Dendritic cell treated with granulocyte-macrophage colony-stimulating factor and Interleukin-4, amounts not matched to agents 40 ng/mL and 50 ng/mL, for 4 days (primary cell): ENCODE data around the gene COL23A1.

ENCODE experiments used
- H3K27ac Mint-ChIP-seq: one replicate; pipeline ENCODE4 v1.8.0; 2022; ENCODE audit warnings: mild to moderate bottlenecking, mixed read lengths
- H3K27me3 Mint-ChIP-seq: one replicate; pipeline ENCODE4 v1.8.0; 2022; ENCODE audit warnings: mild to moderate bottlenecking, mixed read lengths
- H3K36me3 Mint-ChIP-seq: one replicate; pipeline ENCODE4 v1.8.0; 2022; ENCODE audit warnings: low read depth, mixed read lengths
- H3K4me1 Mint-ChIP-seq: one replicate; pipeline ENCODE4 v1.8.0; 2022; ENCODE audit warnings: low read depth, mixed read lengths
- H3K4me3 Mint-ChIP-seq: one replicate; pipeline ENCODE4 v1.8.0; 2022; ENCODE audit warnings: mild to moderate bottlenecking, moderate library complexity, mixed read lengths
- H3K9me3 Mint-ChIP-seq: one replicate; pipeline ENCODE4 v1.8.0; 2022; ENCODE audit warnings: mixed read lengths
- intact Hi-C: fragments of 100-400 bp; cut with micrococcal nuclease; formaldehyde crosslinking; loops from one replicate; pipeline ENCODE4 v1.15.0; 2022

Gene COL23A1

DNA sequence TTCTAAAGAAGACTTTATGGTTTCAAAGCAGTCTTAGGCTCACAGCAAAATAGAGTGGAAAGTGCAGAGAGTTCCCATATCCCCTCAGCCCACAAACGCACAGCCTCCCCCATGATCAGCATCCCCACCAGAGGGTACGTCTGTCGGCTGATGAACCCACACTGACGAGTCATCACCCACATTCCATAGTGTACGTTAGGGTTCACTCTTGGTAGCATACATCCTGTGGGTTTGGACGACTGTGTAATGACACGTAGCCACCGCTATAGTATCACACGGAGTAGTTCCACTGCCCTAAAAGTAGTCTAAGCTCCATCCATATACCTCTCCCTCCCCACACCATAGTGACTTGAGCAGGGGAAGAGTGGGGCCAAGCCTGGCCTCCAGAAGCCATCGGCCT, 221.9 kb downstream of the COL23A1 start:
- Mint-ChIP-seq H3K27ac (no peak overlapping the region), H3K36me3 (no peaks in the 10 kb centered on the region), H3K4me3 (no peak overlapping the region), H3K9me3 (peaks cover 9% of the 10 kb centered on the region), H3K27me3 (peaks cover 18% of the 10 kb centered on the region), H3K4me1 (peaks cover 21% of the 10 kb centered on the region)
- intact Hi-C loops, result no loop called here

DNA sequence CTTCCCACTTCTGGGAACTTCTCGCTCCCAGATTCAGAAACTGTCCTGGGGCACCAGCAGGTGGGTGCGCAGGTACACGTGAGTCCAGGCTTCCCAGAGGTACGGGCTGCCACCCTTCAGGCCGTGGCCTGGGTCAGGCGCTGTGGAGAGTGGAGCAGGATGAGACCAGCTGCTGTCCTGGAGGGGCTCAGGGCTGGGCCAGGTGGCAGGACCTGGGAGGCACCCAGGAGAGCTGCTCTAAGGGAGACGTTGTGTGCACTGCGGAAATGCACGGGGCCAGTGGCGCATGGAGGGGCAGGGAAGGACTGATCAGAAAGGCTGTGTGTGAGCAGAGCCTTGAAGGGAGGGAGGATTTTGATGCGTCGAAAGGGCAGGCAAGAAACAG, 222.5 kb downstream of the COL23A1 start:
- Mint-ChIP-seq H3K27ac (no peak overlapping the region), H3K4me1 (peaks cover 22% of the 10 kb centered on the region), H3K9me3 (peaks cover 9% of the 10 kb centered on the region), H3K4me3 (no peak overlapping the region), H3K36me3 (no peaks in the 10 kb centered on the region), H3K27me3 (peaks cover 16% of the 10 kb centered on the region)
- intact Hi-C loops, result no loop called here

DNA sequence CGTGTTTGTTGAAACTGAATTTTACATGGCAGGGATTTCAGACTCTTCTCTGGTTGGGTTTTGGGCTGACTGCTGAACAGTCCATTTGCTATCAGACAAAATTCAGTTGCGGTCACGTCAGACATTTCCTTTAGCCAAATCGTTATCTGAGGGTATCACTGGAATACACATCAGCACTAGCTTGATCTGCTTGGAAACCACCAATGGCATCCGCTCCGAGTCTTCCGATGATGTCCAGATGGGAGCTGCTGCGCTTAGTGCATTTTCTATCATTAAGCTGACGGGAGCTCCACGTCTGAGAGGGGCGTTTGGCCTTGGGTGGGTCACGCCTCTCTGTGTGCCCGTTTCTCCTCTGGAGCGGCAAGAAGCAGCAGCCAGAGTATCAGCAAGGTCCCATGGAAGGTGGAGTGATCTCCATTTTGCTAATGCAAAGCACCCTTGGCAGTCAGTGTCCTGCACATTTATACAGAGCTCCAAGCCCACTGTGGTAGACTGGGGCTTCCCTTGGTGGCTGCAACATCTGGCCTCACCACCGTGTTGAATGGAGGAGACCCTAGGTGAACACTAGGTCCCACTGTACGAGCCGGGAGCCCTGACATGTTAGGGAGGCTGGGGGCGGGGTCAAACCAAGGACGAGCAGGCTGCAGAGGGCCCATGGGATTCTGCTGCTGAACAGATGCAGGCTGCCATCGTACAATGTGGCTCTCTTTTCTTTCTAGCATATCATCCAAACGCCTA, 223.0 kb downstream of the COL23A1 start:
- Mint-ChIP-seq H3K4me3 (no peak overlapping the region), H3K27ac (no peak overlapping the region), H3K27me3 (peaks cover 13% of the 10 kb centered on the region), H3K9me3 (peaks cover 9% of the 10 kb centered on the region), H3K36me3 (no peaks in the 10 kb centered on the region), H3K4me1 (peaks cover 18% of the 10 kb centered on the region)
- intact Hi-C loops, result no loop called here

DNA sequence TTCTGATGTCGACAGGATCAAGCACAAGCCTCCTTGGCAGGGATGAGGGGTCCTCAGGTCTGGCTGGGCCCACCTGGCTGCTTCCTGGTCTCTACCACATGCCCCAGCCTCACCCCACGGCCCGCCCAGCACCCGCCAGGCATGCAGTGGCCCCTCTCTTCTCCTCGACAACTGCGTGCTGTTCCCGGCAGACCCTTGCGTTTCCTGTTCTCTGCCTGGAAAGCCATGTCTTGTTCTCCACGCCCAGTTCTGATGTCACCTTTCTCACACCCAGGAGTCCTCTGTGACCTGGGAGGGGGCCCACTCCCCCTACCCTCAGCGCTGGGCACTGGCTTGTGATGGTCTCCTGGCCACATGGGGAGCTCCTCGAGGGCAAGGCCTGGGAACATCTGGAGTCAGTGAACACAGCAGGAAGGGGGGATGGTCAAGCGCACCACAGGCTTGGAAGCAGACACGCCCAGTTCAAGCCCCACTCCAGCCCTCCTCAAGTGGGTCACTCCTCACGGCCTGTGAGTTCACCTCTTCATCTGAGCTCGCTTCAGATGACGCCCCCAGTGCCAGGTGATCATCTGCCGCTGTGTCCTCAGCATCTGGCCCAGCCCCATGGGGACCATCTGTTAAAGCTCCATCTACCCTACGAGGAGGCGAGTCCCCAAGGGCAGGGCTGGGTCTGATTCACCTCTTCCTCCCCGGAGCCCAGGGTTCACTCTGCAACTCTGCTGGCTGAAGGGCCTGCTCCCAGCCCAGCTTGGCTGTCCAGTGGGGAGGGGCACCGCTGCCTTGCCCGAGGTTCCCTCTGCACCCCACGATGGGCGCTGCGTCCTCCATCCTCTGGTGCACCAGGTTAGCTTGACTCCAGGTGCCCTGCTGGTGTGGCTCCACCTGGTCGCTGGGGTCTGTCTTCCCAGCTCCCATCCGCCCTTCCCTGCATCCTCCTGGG, 224.4 kb downstream of the COL23A1 start:
- peaks cover 10% of the 10 kb centered on the region for H3K27me3 Mint-ChIP-seq
- peaks cover 15% of the 10 kb centered on the region for H3K4me1 Mint-ChIP-seq
- intact Hi-C loops, result no loop called here
- H3K36me3 Mint-ChIP-seq, result no peaks in the 10 kb centered on the region
- H3K27ac Mint-ChIP-seq, result no peak overlapping the region
- no peak overlapping the region for H3K4me3 Mint-ChIP-seq
- peaks cover 9% of the 10 kb centered on the region for H3K9me3 Mint-ChIP-seq

DNA sequence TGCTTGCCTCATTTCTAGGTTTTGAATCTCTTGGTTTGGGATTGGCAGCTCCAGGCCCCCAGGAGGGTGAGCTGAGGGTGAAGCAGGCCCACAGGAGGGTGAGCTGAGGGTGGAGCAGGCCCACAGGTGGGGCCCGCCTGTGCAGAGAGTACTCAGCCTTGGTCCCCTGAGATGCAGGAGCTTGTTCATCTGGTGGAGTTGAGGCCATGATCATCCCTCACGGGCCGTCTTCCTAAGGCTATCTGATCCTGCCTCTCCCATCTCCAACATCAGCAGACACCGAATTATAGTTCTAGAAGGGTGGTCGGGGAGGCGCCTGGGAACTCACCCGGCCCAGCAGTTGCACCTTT, 225.9 kb downstream of the COL23A1 start:
- peak overlapping the region; percentile 79 for H3K27ac Mint-ChIP-seq
- H3K9me3 Mint-ChIP-seq, result peaks cover 2% of the 10 kb centered on the region
- peaks cover 16% of the 10 kb centered on the region for H3K27me3 Mint-ChIP-seq
- H3K4me3 Mint-ChIP-seq, result no peak overlapping the region
- intact Hi-C loops, result no loop called here
- H3K36me3 Mint-ChIP-seq, result no peaks in the 10 kb centered on the region
- peaks cover 24% of the 10 kb centered on the region for H3K4me1 Mint-ChIP-seq

- peak overlapping the region; percentile 79 for H3K27ac Mint-ChIP-seq
- intact Hi-C loops, result no loop called here
- no peaks in the 10 kb centered on the region for H3K9me3 Mint-ChIP-seq
- peaks cover 16% of the 10 kb centered on the region for H3K27me3 Mint-ChIP-seq
- no peaks in the 10 kb centered on the region for H3K36me3 Mint-ChIP-seq
- H3K4me3 Mint-ChIP-seq, result no peak overlapping the region
- peaks cover 25% of the 10 kb centered on the region for H3K4me1 Mint-ChIP-seq
Measured at GRCh38 chr5:178363501-178364325, 226.5 kb downstream of the COL23A1 start.

DNA sequence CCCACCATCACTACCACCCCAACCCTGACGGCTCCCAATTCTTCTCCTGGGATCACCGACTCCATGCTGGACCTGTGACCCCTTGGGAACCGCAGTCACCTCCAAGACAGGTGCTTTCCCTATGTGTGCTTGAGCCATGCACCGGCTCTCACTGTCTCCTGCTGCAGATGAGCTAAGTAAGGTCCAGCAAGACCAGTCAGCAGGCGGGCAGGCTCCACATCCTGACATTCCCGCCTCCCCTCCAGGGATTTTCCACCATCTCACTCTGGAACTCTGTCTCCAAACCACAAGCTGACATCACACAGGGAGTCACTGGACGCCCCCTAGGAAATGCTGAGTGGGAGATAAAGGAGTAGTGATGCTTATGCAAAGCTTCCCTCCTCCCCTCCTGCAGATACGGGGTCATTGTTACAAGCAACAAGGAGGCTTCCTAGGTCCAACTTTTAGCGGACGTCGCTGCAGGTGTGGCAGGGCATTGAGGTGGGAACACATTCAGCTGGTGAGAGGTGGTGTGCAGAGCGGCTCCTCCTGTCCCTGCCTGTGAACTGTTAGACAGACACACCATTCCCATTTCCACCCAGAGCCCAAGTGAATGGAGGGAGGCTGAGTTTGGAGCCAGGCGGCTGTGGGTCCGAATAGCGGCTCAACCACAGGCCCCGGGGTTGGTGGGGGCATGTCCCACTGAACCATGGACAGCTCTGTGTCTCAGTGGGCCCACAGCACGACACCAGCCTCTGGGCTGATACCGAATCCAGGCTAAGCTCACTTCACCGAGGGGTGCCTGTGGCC, 228.3 kb downstream of the COL23A1 start:
- intact Hi-C loops, result no loop called here
- H3K27ac Mint-ChIP-seq, result no peak overlapping the region
- H3K4me3 Mint-ChIP-seq, result no peak overlapping the region
- H3K36me3 Mint-ChIP-seq, result no peaks in the 10 kb centered on the region
- H3K27me3 Mint-ChIP-seq, result peaks cover 16% of the 10 kb centered on the region
- H3K9me3 Mint-ChIP-seq, result no peaks in the 10 kb centered on the region
- H3K4me1 Mint-ChIP-seq, result peaks cover 41% of the 10 kb centered on the region

- Mint-ChIP-seq H3K4me1 (peaks cover 50% of the 10 kb centered on the region), H3K9me3 (no peaks in the 10 kb centered on the region), H3K36me3 (no peaks in the 10 kb centered on the region), H3K4me3 (no peak overlapping the region), H3K27ac (no peak overlapping the region), H3K27me3 (peaks cover 21% of the 10 kb centered on the region)
- intact Hi-C loops, result no loop called here
Measured at GRCh38 chr5:178360926-178361235, 229.3 kb downstream of the COL23A1 start.

DNA sequence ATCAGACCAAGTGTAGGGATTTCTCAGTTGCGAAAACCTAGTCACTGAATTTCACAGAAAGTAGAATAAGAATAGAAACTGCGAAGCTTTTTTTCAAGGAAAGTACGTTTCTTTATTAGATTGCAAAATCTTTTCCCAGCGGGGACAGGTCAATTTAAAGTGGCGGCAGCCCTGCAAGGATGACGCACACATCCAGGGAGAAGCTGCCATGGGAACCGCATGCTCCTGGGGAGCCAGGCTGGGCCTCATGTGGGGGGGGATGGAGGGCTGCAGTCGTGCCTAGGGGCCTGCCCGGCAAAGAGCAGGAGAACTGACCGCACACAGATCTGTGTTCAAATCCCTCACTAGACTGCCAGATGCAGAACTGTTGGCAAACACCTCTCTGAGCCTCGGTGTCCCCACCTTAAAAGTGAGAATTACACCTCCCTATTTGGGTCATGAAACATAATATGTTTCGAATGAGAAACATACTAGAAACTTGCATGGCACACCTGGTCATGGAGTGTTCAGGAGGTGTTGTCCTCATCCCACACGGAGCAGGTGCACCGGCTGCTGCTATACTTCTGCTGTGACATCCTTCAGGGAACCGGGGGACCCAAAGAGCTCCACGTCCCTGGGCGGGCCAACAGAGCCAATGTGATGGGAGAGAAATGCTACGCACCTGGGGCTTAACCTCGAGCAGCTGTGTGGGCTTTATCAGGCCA, 229.8 kb downstream of the COL23A1 start:
- intact Hi-C loops, result no loop called here
- no peak overlapping the region for H3K27ac Mint-ChIP-seq
- H3K4me1 Mint-ChIP-seq, result peaks cover 53% of the 10 kb centered on the region
- H3K27me3 Mint-ChIP-seq, result peaks cover 22% of the 10 kb centered on the region
- no peaks in the 10 kb centered on the region for H3K36me3 Mint-ChIP-seq
- H3K9me3 Mint-ChIP-seq, result no peaks in the 10 kb centered on the region
- H3K4me3 Mint-ChIP-seq, result no peak overlapping the region

- intact Hi-C loops, result no loop called here
- Mint-ChIP-seq H3K4me1 (peaks cover 53% of the 10 kb centered on the region), H3K27me3 (peaks cover 22% of the 10 kb centered on the region), H3K36me3 (no peaks in the 10 kb centered on the region), H3K27ac (no peak overlapping the region), H3K9me3 (no peaks in the 10 kb centered on the region), H3K4me3 (no peak overlapping the region)
Measured at GRCh38 chr5:178359738-178360137, 230.5 kb downstream of the COL23A1 start.

GRCh38 chr5:178357678-178358077, 232.5 kb downstream of the COL23A1 start:
- Mint-ChIP-seq H3K36me3 (no peaks in the 10 kb centered on the region), H3K4me3 (no peak overlapping the region), H3K9me3 (no peaks in the 10 kb centered on the region), H3K27me3 (peaks cover 22% of the 10 kb centered on the region), H3K4me1 (peaks cover 38% of the 10 kb centered on the region), H3K27ac (no peak overlapping the region)
- intact Hi-C loops, result no loop called here

DNA sequence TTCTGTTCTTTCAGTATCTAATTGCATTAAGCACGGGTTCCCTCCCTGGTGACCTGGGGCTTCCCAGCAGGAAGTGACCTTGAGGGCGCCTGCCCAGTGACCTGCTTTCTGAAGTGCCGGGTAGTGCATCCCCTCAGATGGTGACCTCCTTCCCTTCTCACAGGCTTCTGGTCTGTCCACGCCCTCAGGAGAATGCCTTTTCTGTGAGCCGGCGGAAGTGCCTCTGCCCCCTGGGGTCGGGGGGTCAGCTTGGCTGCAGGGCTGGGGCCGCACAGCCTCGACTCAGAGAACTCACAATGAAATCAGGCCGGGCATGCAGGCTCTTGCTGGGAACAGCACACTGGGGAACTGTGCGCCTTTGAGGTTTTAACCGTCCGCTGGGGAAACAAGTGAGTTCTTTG, 233.1 kb downstream of the COL23A1 start:
- Mint-ChIP-seq H3K4me3 (no peak overlapping the region), H3K36me3 (no peaks in the 10 kb centered on the region), H3K4me1 (peaks cover 38% of the 10 kb centered on the region), H3K27ac (no peak overlapping the region), H3K27me3 (peaks cover 21% of the 10 kb centered on the region), H3K9me3 (no peaks in the 10 kb centered on the region)
- intact Hi-C loops, result no loop called here

GRCh38 chr5:178356431-178356872, 233.7 kb downstream of the COL23A1 start:
- H3K9me3 Mint-ChIP-seq, result no peaks in the 10 kb centered on the region
- H3K4me1 Mint-ChIP-seq, result peaks cover 39% of the 10 kb centered on the region
- H3K27ac Mint-ChIP-seq, result peak overlapping the region; percentile 23
- no peaks in the 10 kb centered on the region for H3K36me3 Mint-ChIP-seq
- peaks cover 19% of the 10 kb centered on the region for H3K27me3 Mint-ChIP-seq
- intact Hi-C loops, result no loop called here
- H3K4me3 Mint-ChIP-seq, result peak overlapping the region; percentile 45
